ENCODE results near the gene MAP3K15. TPM values are rescaled to one million over a fixed set of nuclear protein-coding genes. Genes with fewer than 3 reads are reported as not detected.

The MAP3K15 gene
- total RNA-seq, result 0.94 TPM

GRCh38 chrX:19514791-19515614, at the start of gene MAP3K15:
TSS of gene MAP3K15 (minus strand) at chrX:19515508. CDS start at chrX:19515261, 247 bp downstream.

GRCh38 chrX:19343535-19344408, 171.5 kb downstream of the MAP3K15 start, which contains the start of gene PDHA1:
TSS of gene PDHA1 (plus strand) at chrX:19343927. CDS start at chrX:19344038, 111 bp downstream.

Small RNA genes lying within 50 kb of the gene (small RNA-seq; reads per million reads assigned to genes)
- gene RF00019 (ENCODE audit: low replicate concordance), result not detected

Other genes with a start within 250 kb of the MAP3K15 start
- 81.4 TPM for gene PDHA1, start 171.6 kb downstream of the MAP3K15 start, total RNA-seq